Measurements from ENCODE around the gene VSTM4.

Gene VSTM4

GRCh38 chr10:48973065-48973464 is 142.3 kb downstream of the VSTM4 start:
- DNase-seq (ENCODE audit: low read depth in 1 of 2, low spot score in 1 of 2): no peak

- no peak for DNase-seq (ENCODE audit: low read depth in 1 of 2, low spot score in 1 of 2)
Measured at GRCh38 chr10:48970654-48971053, 144.7 kb downstream of the VSTM4 start.

GRCh38 chr10:48970046-48970445 is 145.3 kb downstream of the VSTM4 start:
- no peak for DNase-seq (ENCODE audit: low read depth in 1 of 2, low spot score in 1 of 2)

GRCh38 chr10:48968036-48968435 is 147.3 kb downstream of the VSTM4 start:
- DNase-seq (ENCODE audit: low read depth in 1 of 2, low spot score in 1 of 2): no peak

- DNase-seq (ENCODE audit: low read depth in 1 of 2, low spot score in 1 of 2): no peak
Measured at GRCh38 chr10:48965460-48965859, 149.9 kb downstream of the VSTM4 start.

All from activated CD4-positive, alpha-beta T cell treated with anti-CD3 and anti-CD28 coated beads, Interleukin-2, amount 50 U/mL, for 24 hours (primary cell).